B cell (primary cell): ENCODE results near the gene LEMD1.

Source experiments
- EZH2 ChIP-seq: IDR thresholded peaks from 2 replicates; pipeline ENCODE4 v1.6.1; 2012; ENCODE audit warnings: borderline replicate concordance, low read depth, mild to moderate bottlenecking, moderate library complexity, low read length; ENCODE audit not compliant: insufficient read depth, poor library complexity, severe bottlenecking
- TF ChIP-seq, protein P1 (sequence below): fragments of 200-600 bp; IDR thresholded peaks from one replicate; pipeline ENCODE4 v1.8.0; 2022; ENCODE audit warnings: antibody characterized with exemption, mild to moderate bottlenecking

- TF ChIP-seq, protein P1, sequence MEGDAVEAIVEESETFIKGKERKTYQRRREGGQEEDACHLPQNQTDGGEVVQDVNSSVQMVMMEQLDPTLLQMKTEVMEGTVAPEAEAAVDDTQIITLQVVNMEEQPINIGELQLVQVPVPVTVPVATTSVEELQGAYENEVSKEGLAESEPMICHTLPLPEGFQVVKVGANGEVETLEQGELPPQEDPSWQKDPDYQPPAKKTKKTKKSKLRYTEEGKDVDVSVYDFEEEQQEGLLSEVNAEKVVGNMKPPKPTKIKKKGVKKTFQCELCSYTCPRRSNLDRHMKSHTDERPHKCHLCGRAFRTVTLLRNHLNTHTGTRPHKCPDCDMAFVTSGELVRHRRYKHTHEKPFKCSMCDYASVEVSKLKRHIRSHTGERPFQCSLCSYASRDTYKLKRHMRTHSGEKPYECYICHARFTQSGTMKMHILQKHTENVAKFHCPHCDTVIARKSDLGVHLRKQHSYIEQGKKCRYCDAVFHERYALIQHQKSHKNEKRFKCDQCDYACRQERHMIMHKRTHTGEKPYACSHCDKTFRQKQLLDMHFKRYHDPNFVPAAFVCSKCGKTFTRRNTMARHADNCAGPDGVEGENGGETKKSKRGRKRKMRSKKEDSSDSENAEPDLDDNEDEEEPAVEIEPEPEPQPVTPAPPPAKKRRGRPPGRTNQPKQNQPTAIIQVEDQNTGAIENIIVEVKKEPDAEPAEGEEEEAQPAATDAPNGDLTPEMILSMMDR: no peak
- TF ChIP-seq EZH2: no peak
Observed at GRCh38 chr1:205423814-205424399, 2.1 kb upstream of the LEMD1 start.
